Ovary (tissue), 9 donors: ENCODE measurements around the gene ATP7B. TPM values are rescaled to one million over a fixed set of nuclear protein-coding genes. Genes with fewer than 3 reads are reported as not detected.

ENCODE experiments used
- DNase-seq, 5 donors: peaks; one replicate each; pipeline ENCODE4 v3.0.0-alpha.2; 2019 to 2020
- H3K27ac ChIP-seq, 2 donors: fragments of 200-600 bp; one replicate each; pipeline versions ENCODE4 v1.5.1 to v1.8.0; 2019 to 2022
- H3K27me3 ChIP-seq: fragments of 200-600 bp; one replicate; pipeline ENCODE4 v1.8.0; 2022
- H3K36me3 ChIP-seq: fragments of 200-600 bp; sonication (generic); one replicate; pipeline ENCODE4 v1.5.1; 2019
- H3K4me1 ChIP-seq: one replicate; pipeline ENCODE4 v1.8.1; 2013; ENCODE audit warnings: mild to moderate bottlenecking, moderate library complexity; ENCODE audit not compliant: insufficient read depth
- H3K4me3 ChIP-seq: fragments of 200-600 bp; sonication (generic); one replicate; pipeline ENCODE4 v1.5.1; 2017
- H3K9me3 ChIP-seq, 2 donors: fragments of 200-600 bp in 1 of 2; sonication (generic) in 1 of 2; one replicate each; pipeline versions ENCODE4 v1.5.1 to v1.8.1; 2013 to 2019; ENCODE audit warnings: mild to moderate bottlenecking in 1 of 2, moderate library complexity in 1 of 2
- CTCF ChIP-seq, 3 donors: fragments of 450-650 bp in 2 of 3; fragments of 200-600 bp in 1 of 3; IDR thresholded peaks; one replicate each; pipeline versions ENCODE4 v1.5.1 to v1.8.0; 2016 to 2022; ENCODE audit warnings: antibody characterized with exemption in 3 of 3, mild to moderate bottlenecking in 1 of 3
- EP300 ChIP-seq: sonication (generic); formaldehyde crosslinking; IDR thresholded peaks from one replicate; pipeline ENCODE4 v1.6.1; 2017; ENCODE audit warnings: antibody characterized with exemption
- POLR2A ChIP-seq: fragments of 450-650 bp; IDR thresholded peaks from one replicate; pipeline ENCODE4 v1.6.1; 2017; ENCODE audit warnings: antibody characterized with exemption, mild to moderate bottlenecking, moderate library complexity
- WGBS, 3 donors: extraction: QIAGEN DNeasy Blood & Tissue Kit in 1 of 3; methylation state at CpG; one replicate each; pipeline versions ENCODE4 v1.1.5 to v1.1.7; 2013 to 2017; 5-methylcytosine and 5-hydroxymethylcytosine counted together
- intact Hi-C, 4 donors: fragments of 100-400 bp; cut with DNase I; formaldehyde crosslinking; loops; one replicate each; pipeline versions ENCODE4 v1.11.0 to v1.15.1; 2022 to 2023
- polyA plus RNA-seq, 2 donors: library from polyadenylated mRNA; stranded (reverse); fragments of 200-250 nt in 1 of 2; fragments of 350-450 nt in 1 of 2; fragmentation: Illumina TruSeq in 1 of 2; extraction: RNeasy Lipid Tissue Mini Kit (QIAGEN cat#74804) in 1 of 2; gene quantifications; one replicate each; pipeline ENCODE4 v1.2.3, GENCODE V29; 2013 to 2014
- total RNA-seq, 7 donors: library from RNA; depleted of rRNA in 2 of 7; stranded (reverse); fragments of >200 nt in 2 of 7; fragmentation: NEBNext Ultra II Directional in 3 of 7; extraction: Animal tissue kit (Norgen Biotek cat#: 25700) in 3 of 7; gene quantifications; one replicate each; pipeline versions ENCODE4 v1.1.0 to v1.2.4, GENCODE V29; 2016 to 2023
- donor health status: DM: no; HTN: no; CAD: no; lungs with moderate emphysema.
- donor health status: DM: no; HTN: no; CAD: no.
- donor health status: Bipolar disorder and iron deficiency.
- donor health status: DM: yes; HTN: yes; CAD: no.
- donor health status: DM: no; HTN: no; CAD: no.
- donor health status: DM: yes; HTN: yes; CAD: no.

The ATP7B gene
- total and polyA plus RNA-seq, 9 donors = 2.9 to 7.3 (median 5.1) TPM

GRCh38 chr13:52025475-52026245 lies 14.4 kb upstream of the ATP7B start:
- Histone ChIP-seq H3K27me3 (no peaks in the 10 kb centered on the region), H3K36me3 (no peaks in the 10 kb centered on the region), H3K9me3 (peaks cover 0 to 6% of the 10 kb centered on the region in 2 donors), H3K27ac (no peak overlapping the region), H3K4me3 (no peak overlapping the region), H3K4me1 (no peaks in the 10 kb centered on the region)
- 96 to 97% (median 97%) methylated on average over 8 of the region's 8 CpGs for WGBS, 3 donors
- intact Hi-C loops = no loop called here
- no peak for TF ChIP-seq CTCF (IDR thresholded peaks at IDR 0.05)
- DNase-seq = no peak

- no peak for TF ChIP-seq CTCF (IDR thresholded peaks at IDR 0.05)
- no peak for TF ChIP-seq POLR2A
- TF ChIP-seq EP300 = no peak
- Histone ChIP-seq H3K4me1 (no peaks in the 10 kb centered on the region), H3K36me3 (no peaks in the 10 kb centered on the region), H3K27me3 (no peaks in the 10 kb centered on the region), H3K27ac (no peak within 1 kb of the TSS), H3K9me3 (peaks cover 0 to 6% of the 10 kb centered on the region in 2 donors), H3K4me3 (no peak within 1 kb of the TSS)
- intact Hi-C loops = no loop called here
- DNase-seq = no peak
- 96 to 98% (median 97%) methylated on average over 3 of the region's 3 CpGs for WGBS, 3 donors
These were observed 13.2 kb upstream of the ATP7B start, which contains the start of gene UTP14C for GRCh38 chr13:52024481-52024880. Gene UTP14C (plus strand): TSS chr13:52024691. CDS start chr13:52028805, 4,114 bp downstream.

- H3K4me1 ChIP-seq = no peaks in the 10 kb centered on the region
- H3K4me3 ChIP-seq = no peak overlapping the region
- no peak overlapping the region for H3K27ac ChIP-seq
- intact Hi-C loops = no loop called here
- peaks cover 0 to 6% of the 10 kb centered on the region in 2 donors for H3K9me3 ChIP-seq
- H3K27me3 ChIP-seq = no peaks in the 10 kb centered on the region
- 95 to 100% (median 98%) methylated on average over 2 of the region's 2 CpGs for WGBS, 3 donors
- no peak for DNase-seq
- no peaks in the 10 kb centered on the region for H3K36me3 ChIP-seq
- TF ChIP-seq POLR2A = no peak
- TF ChIP-seq CTCF (IDR thresholded peaks at IDR 0.05) = no peak
- TF ChIP-seq EP300 = no peak
These were observed 11.1 kb upstream of the ATP7B start for GRCh38 chr13:52022356-52022755.

GRCh38 chr13:52020191-52020590 lies 8.9 kb upstream of the ATP7B start:
- no peaks in the 10 kb centered on the region for H3K36me3 ChIP-seq
- H3K9me3 ChIP-seq = no peaks in the 10 kb centered on the region
- 98 to 99% (median 98%) methylated on average over 3 of the region's 3 CpGs for WGBS, 3 donors
- no peak overlapping the region for H3K4me3 ChIP-seq
- no peak overlapping the region for H3K27ac ChIP-seq
- H3K27me3 ChIP-seq = no peaks in the 10 kb centered on the region
- no peak for TF ChIP-seq CTCF (IDR thresholded peaks at IDR 0.05)
- no peak for TF ChIP-seq POLR2A
- TF ChIP-seq EP300 = no peak
- DNase-seq = no peak
- H3K4me1 ChIP-seq = no peaks in the 10 kb centered on the region
- intact Hi-C loops = no loop called here
